GM10248 (cell line): ENCODE measurements around the gene CERS6.

ENCODE experiments used
- CTCF ChIA-PET: fragments of 300-600 bp; sonication (Branson Sonifier 250); formaldehyde crosslinking; extraction: SDS; loops from one replicate; lab custom pipeline; 2021; ENCODE audit warnings: antibody characterized with exemption; lab: Yijun Ruan, JAX
- POLR2A ChIA-PET: fragments of 350-650 bp; sonication (Branson Sonifier 250); formaldehyde crosslinking; extraction: SDS; loops from one replicate; lab custom pipeline; 2020; ENCODE audit warnings: antibody characterized with exemption; lab: Yijun Ruan, JAX
- DNase-seq: peaks from one replicate; pipeline ENCODE4 v3.0.0; 2012; ENCODE audit errors: extremely low spot score
- CTCF ChIP-seq: IDR thresholded peaks from 2 replicates; pipeline ENCODE4 v1.5.1; 2012; ENCODE audit warnings: mild to moderate bottlenecking, low read depth; ENCODE audit errors: extremely low read depth, missing control alignments, control extremely low read depth

Gene CERS6

GRCh38 chr2:168457190-168457895, 1.3 kb downstream of the CERS6 start:
- DNase-seq, result peak; percentile 38
- ChIA-PET POLR2A (no interaction called here), CTCF (interaction anchor here (0.7 to 1.1 kb wide), 3 partner anchors 11 to 21 kb away, joined by 3 to 4 read pairs (median 3); no protein-coding TSS in a partner anchor)
- TF ChIP-seq CTCF, result no peak

- CTCF ChIA-PET, result interaction anchor here (0.7 to 1.1 kb wide), 2 partner anchors 12 to 20 kb away, joined by 3 read pairs; no protein-coding TSS in a partner anchor
- no peak for DNase-seq
- no peak for TF ChIP-seq CTCF
- POLR2A ChIA-PET, result no interaction called here
Measured at GRCh38 chr2:168458139-168458538, 2.1 kb downstream of the CERS6 start.

GRCh38 chr2:168459256-168459655, 3.2 kb downstream of the CERS6 start:
- CTCF ChIA-PET, result no interaction called here
- POLR2A ChIA-PET, result no interaction called here
- no peak for DNase-seq
- no peak for TF ChIP-seq CTCF

- DNase-seq, result no peak
- TF ChIP-seq CTCF, result no peak
- ChIA-PET CTCF (interaction anchor here (0.8 to 1.5 kb wide), 4 partner anchors 10 to 114 kb away, joined by 3 to 4 read pairs (median 4); no protein-coding TSS in a partner anchor), POLR2A (no interaction called here)
Measured at GRCh38 chr2:168460571-168460970, 4.5 kb downstream of the CERS6 start.

- POLR2A ChIA-PET, result no interaction called here
- CTCF ChIA-PET, result interaction anchor here (0.8 to 1.5 kb wide), 4 partner anchors 9 to 114 kb away, joined by 3 to 4 read pairs (median 4); no protein-coding TSS in a partner anchor
- no peak for TF ChIP-seq CTCF
- DNase-seq, result no peak
Measured at GRCh38 chr2:168461178-168461941, 5.3 kb downstream of the CERS6 start.

GRCh38 chr2:168461942-168462331, 5.9 kb downstream of the CERS6 start:
- DNase-seq, result no peak
- TF ChIP-seq CTCF, result no peak
- CTCF ChIA-PET, result no interaction called here

More at GRCh38 chr2:168461942-168462331, 5.9 kb downstream of the CERS6 start:
- POLR2A ChIA-PET, result no interaction called here
